ENCODE measurements around the gene HDAC7.

GRCh38 chr12:47752552-47752951 is 67.2 kb downstream of the HDAC7 start:
- TF ChIP-seq CTCF (IDR thresholded peaks at IDR 0.05; ENCODE audit: insufficient read depth, low read depth, low read length), result no peak
- no peak for TF ChIP-seq EZH2 (IDR thresholded peaks at IDR 0.05; ENCODE audit: insufficient read depth, low read length)

All from astrocyte (in vitro differentiated cells and primary cell).